PC-3 (cell line): ENCODE measurements around the gene NFATC2IP. TPM values are rescaled to one million over a fixed set of nuclear protein-coding genes. Genes with fewer than 3 reads are reported as not detected.

ENCODE experiments used
- ATAC-seq: fragments of 200-7000 bp; cut with Tn5 transposase; 2 replicates; pipeline ENCODE4 v1.9.1; 2020; ENCODE audit warnings: mild to moderate bottlenecking, moderate library complexity
- BruUV-seq: library from RNA; stranded (reverse); fragments of 400-500 nt; replicated peaks from 2 replicates; lab custom pipeline; 2021; lab: Mats Ljungman, UMichigan
- CTCF ChIA-PET: fragments of 300-600 bp; sonication (Branson Sonifier 250); formaldehyde crosslinking; loops from one replicate; lab custom pipeline; 2022; ENCODE audit warnings: antibody characterized with exemption; lab: Charles Lee
- POLR2A ChIA-PET: fragments of 300-600 bp; sonication (Branson Sonifier 250); formaldehyde crosslinking; loops from one replicate; lab custom pipeline; 2022; ENCODE audit warnings: antibody characterized with exemption; ENCODE audit not compliant: unreplicated experiment; lab: Charles Lee
- DNase-seq: peaks from one replicate; pipeline ENCODE4 v3.0.0-alpha.2; 2015
- H2AFZ ChIP-seq: fragments of 300-600 bp; sonication (generic); 2 replicates; pipeline ENCODE4 v1.6.0; 2016; ENCODE audit warnings: antibody characterized with exemption, low read length
- H3F3A ChIP-seq: fragments of 300-600 bp; sonication (generic); one replicate; pipeline ENCODE4 v1.6.0; 2017; ENCODE audit warnings: antibody characterized with exemption, low read length, control low read depth, mild to moderate bottlenecking; ENCODE audit not compliant: unreplicated experiment
- H3K27ac ChIP-seq: fragments of 300-600 bp; sonication (generic); 2 replicates; pipeline ENCODE4 v1.5.1; 2016; ENCODE audit warnings: mild to moderate bottlenecking, low read length
- H3K27me3 ChIP-seq: fragments of 300-600 bp; sonication (generic); 2 replicates; pipeline ENCODE4 v1.6.1; 2016; ENCODE audit warnings: low read length, mixed read lengths
- H3K36me3 ChIP-seq: fragments of 300-600 bp; sonication (generic); 2 replicates; pipeline ENCODE4 v1.6.1; 2016; ENCODE audit warnings: low read depth, mixed run types, low read length, mixed read lengths
- H3K4me1 ChIP-seq: fragments of 300-600 bp; sonication (generic); 2 replicates; pipeline ENCODE4 v1.5.1; 2016; ENCODE audit warnings: low read length; ENCODE audit not compliant: insufficient read depth
- H3K4me2 ChIP-seq: fragments of 300-600 bp; sonication (generic); 2 replicates; pipeline ENCODE4 v1.6.0; 2016; ENCODE audit warnings: low read length
- H3K4me3 ChIP-seq: fragments of 300-600 bp; sonication (generic); 2 replicates; pipeline ENCODE4 v1.5.1; 2016; ENCODE audit warnings: mild to moderate bottlenecking, low read length, mixed read lengths
- H3K79me2 ChIP-seq: fragments of 300-600 bp; sonication (generic); 2 replicates; pipeline ENCODE4 v1.6.1; 2017; ENCODE audit warnings: low read length, mixed read lengths
- H3K9ac ChIP-seq: fragments of 300-600 bp; sonication (generic); 2 replicates; pipeline ENCODE4 v1.6.0; 2016; ENCODE audit warnings: mild to moderate bottlenecking, low read length
- H3K9me2 ChIP-seq: fragments of 300-600 bp; sonication (generic); replicated peaks from 2 replicates; pipeline ENCODE4 v1.6.1; 2016; ENCODE audit warnings: mixed run types, low read length, mixed read lengths
- H3K9me3 ChIP-seq: fragments of 300-600 bp; sonication (generic); 2 replicates; pipeline ENCODE4 v1.6.1; 2016; ENCODE audit warnings: low read length, mixed read lengths
- H4K20me1 ChIP-seq: fragments of 300-600 bp; sonication (generic); 2 replicates; pipeline ENCODE4 v1.6.1; 2016; ENCODE audit warnings: low read length, mixed read lengths
- EZH2 ChIP-seq: fragments of 300-600 bp; sonication (generic); IDR thresholded peaks from one replicate; pipeline ENCODE4 v1.6.1; 2017; ENCODE audit warnings: antibody characterized with exemption, mild to moderate bottlenecking, low read length; ENCODE audit not compliant: unreplicated experiment
- EZH2phosphoT487 ChIP-seq: fragments of 300-600 bp; sonication (generic); IDR thresholded peaks from 2 replicates; pipeline ENCODE4 v1.6.1; 2018; ENCODE audit warnings: mild to moderate bottlenecking, antibody characterized with exemption, low read length, borderline replicate concordance
- intact Hi-C: fragments of 100-400 bp; cut with micrococcal nuclease; formaldehyde crosslinking; loops from 2 replicates; pipeline ENCODE4 v1.9.0; 2023
- total RNA-seq: library from RNA; depleted of rRNA; stranded (reverse); fragments of >200 nt; gene quantifications from 2 replicates; pipeline ENCODE4 v1.2.3, GENCODE V29; 2014
- TF ChIP-seq, protein P1 (sequence below): fragments of 300-600 bp; sonication (generic); conservative IDR thresholded peaks from 2 replicates; pipeline ENCODE4 v1.5.1; 2017; ENCODE audit warnings: antibody characterized with exemption, low read depth, mild to moderate bottlenecking, low read length

The NFATC2IP gene
- total RNA-seq, 1 experiment from 2014 or later, result 33.3 TPM

DNA sequence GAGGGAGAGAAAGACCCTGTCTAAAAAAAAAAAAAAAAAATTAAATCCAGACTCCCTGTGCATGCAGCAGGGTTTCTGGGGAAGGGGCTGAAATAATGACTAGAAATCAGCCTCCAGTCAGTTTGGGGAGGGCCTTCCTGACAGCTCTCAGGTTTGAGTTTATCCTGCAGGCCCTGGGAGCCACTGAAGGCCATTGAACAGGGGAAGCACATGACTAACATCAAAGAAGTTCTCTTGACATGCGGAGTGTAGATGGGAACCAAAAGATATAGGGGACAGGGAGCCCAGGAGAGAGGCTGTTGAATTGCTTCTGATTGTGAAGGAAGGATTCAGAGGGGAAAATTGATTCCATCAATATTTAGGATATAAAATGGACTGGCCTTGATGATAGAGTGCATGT lies 22.9 kb upstream of the NFATC2IP start:
- TF ChIP-seq EZH2, result no peak
- TF ChIP-seq, protein P1, sequence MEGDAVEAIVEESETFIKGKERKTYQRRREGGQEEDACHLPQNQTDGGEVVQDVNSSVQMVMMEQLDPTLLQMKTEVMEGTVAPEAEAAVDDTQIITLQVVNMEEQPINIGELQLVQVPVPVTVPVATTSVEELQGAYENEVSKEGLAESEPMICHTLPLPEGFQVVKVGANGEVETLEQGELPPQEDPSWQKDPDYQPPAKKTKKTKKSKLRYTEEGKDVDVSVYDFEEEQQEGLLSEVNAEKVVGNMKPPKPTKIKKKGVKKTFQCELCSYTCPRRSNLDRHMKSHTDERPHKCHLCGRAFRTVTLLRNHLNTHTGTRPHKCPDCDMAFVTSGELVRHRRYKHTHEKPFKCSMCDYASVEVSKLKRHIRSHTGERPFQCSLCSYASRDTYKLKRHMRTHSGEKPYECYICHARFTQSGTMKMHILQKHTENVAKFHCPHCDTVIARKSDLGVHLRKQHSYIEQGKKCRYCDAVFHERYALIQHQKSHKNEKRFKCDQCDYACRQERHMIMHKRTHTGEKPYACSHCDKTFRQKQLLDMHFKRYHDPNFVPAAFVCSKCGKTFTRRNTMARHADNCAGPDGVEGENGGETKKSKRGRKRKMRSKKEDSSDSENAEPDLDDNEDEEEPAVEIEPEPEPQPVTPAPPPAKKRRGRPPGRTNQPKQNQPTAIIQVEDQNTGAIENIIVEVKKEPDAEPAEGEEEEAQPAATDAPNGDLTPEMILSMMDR, result no peak
- TF ChIP-seq EZH2phosphoT487, result no peak
- no peaks in the 10 kb centered on the region for H3F3A ChIP-seq
- peaks cover 10% of the 10 kb centered on the region; the same call in 1 of the 2 replicates for H3K4me1 ChIP-seq
- H3K36me3 ChIP-seq, result no peaks in the 10 kb centered on the region
- H3K27ac ChIP-seq, result no peak overlapping the region
- no peaks in the 10 kb centered on the region for H3K9me3 ChIP-seq
- POLR2A ChIA-PET, result no interaction called here
- H3K4me2 ChIP-seq, result no peak overlapping the region
- H3K9me2 ChIP-seq, result no peaks in the 10 kb centered on the region
- H3K27me3 ChIP-seq, result no peaks in the 10 kb centered on the region
- CTCF ChIA-PET, result no interaction called here
- no TSS peak for BruUV-seq
- peaks cover 14% of the 10 kb centered on the region; the same call in 1 of the 2 replicates for H3K79me2 ChIP-seq
- DNase-seq, result no peak
- no peaks in the 10 kb centered on the region for H4K20me1 ChIP-seq
- H3K9ac ChIP-seq, result no peak overlapping the region
- ATAC-seq, result no peak
- no peak overlapping the region for H2AFZ ChIP-seq
- intact Hi-C loops, result no loop called here
- no peak overlapping the region for H3K4me3 ChIP-seq

DNA sequence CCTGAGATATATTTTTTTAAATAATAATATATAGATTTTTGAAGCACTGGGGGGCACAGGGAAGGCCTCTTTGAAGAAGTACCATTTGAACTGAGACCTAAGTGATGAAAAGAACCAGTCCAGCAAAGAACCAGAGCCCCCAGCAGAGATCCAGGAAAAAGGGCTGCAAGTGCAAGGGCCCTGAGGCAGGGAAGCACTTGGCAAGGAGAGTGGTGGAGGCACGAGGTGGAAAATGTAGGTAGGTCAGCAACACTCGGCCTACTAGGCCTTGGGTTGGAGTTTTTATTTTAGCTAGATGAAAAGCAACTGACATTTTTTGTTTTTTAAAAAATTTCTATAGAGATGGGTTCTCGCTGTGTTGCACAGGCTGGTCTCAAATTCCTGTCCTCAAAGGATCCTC lies 20.5 kb upstream of the NFATC2IP start:
- BruUV-seq, result no TSS peak
- H3K9me2 ChIP-seq, result no peaks in the 10 kb centered on the region
- H3K79me2 ChIP-seq, result no peaks in the 10 kb centered on the region
- no peak for ATAC-seq
- no peak overlapping the region for H3K4me3 ChIP-seq
- no peaks in the 10 kb centered on the region for H3K4me1 ChIP-seq
- CTCF ChIA-PET, result no interaction called here
- intact Hi-C loops, result no loop called here
- H2AFZ ChIP-seq, result no peak overlapping the region
- H3K9me3 ChIP-seq, result no peaks in the 10 kb centered on the region
- H4K20me1 ChIP-seq, result no peaks in the 10 kb centered on the region
- H3K27me3 ChIP-seq, result no peaks in the 10 kb centered on the region
- H3K4me2 ChIP-seq, result no peak overlapping the region
- no peaks in the 10 kb centered on the region for H3F3A ChIP-seq
- H3K27ac ChIP-seq, result no peak overlapping the region
- no peak overlapping the region for H3K9ac ChIP-seq
- DNase-seq, result no peak
- POLR2A ChIA-PET, result no interaction called here
- no peaks in the 10 kb centered on the region for H3K36me3 ChIP-seq
- no peak for TF ChIP-seq EZH2
- no peak for TF ChIP-seq EZH2phosphoT487
- TF ChIP-seq, protein P1, result no peak

DNA sequence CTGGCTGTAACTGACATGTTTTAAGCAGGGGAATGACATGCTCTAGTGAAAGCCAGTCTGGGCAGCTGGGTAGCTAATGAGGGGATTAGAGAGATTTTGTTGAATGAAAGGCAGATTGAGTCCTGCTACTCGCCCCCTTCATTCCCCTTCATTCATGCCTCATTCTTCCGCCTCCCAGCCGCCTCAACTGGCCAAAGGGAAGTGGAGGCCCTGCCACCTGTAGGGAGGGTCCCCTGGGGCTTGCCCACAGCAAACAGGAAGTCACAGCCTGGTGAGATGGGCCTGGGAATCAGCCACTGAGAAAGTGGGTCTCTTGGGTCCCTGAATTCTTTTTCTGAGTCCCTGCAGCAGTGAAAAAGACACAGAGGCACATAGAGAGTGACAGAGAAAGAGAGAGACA lies 20.1 kb upstream of the NFATC2IP start:
- POLR2A ChIA-PET, result no interaction called here
- ATAC-seq, result no peak

More for the DNA sequence above, 20.1 kb upstream of the NFATC2IP start:
- TF ChIP-seq EZH2 (no peak), EZH2phosphoT487 (no peak)
- TF ChIP-seq, protein P1, result no peak
- H2AFZ ChIP-seq, result no peak overlapping the region
- CTCF ChIA-PET, result no interaction called here
- no peaks in the 10 kb centered on the region for H3K27me3 ChIP-seq
- no peaks in the 10 kb centered on the region for H4K20me1 ChIP-seq
- H3F3A ChIP-seq, result no peaks in the 10 kb centered on the region
- H3K9me2 ChIP-seq, result no peaks in the 10 kb centered on the region
- no peak overlapping the region for H3K4me3 ChIP-seq
- H3K36me3 ChIP-seq, result no peaks in the 10 kb centered on the region
- no peaks in the 10 kb centered on the region for H3K79me2 ChIP-seq
- intact Hi-C loops, result no loop called here
- H3K4me1 ChIP-seq, result no peaks in the 10 kb centered on the region
- no TSS peak for BruUV-seq
- H3K27ac ChIP-seq, result no peak overlapping the region
- H3K9me3 ChIP-seq, result no peaks in the 10 kb centered on the region
- H3K9ac ChIP-seq, result no peak overlapping the region
- DNase-seq, result no peak
- no peak overlapping the region for H3K4me2 ChIP-seq
